SU-DHL-6 (cell line): Measurements from ENCODE around the gene OXGR1.

ENCODE experiments used
- CTCF ChIP-seq: fragments of 200-600 bp; sonication (generic); IDR thresholded peaks from one replicate; pipeline ENCODE4 v1.5.1; 2017; ENCODE audit warnings: antibody characterized with exemption, mild to moderate bottlenecking, low read length, moderate library complexity; ENCODE audit not compliant: insufficient read depth, poor library complexity, severe bottlenecking
- EZH2phosphoT487 ChIP-seq: fragments of 200-600 bp; sonication (generic), shearing (Covaris generic); conservative IDR thresholded peaks from 2 replicates; pipeline ENCODE4 v1.6.1; 2018; ENCODE audit warnings: mild to moderate bottlenecking, antibody characterized with exemption, low read length, moderate library complexity, mixed read lengths

- no peak for TF ChIP-seq CTCF
- no peak for TF ChIP-seq EZH2phosphoT487
Measured at GRCh38 chr13:97017322-97017721, 23.0 kb upstream of the OXGR1 start.
